Skeletal muscle tissue (tissue), 4 donors: ENCODE results near the gene ATP1B1. TPM values are rescaled to one million over a fixed set of nuclear protein-coding genes. Genes with fewer than 3 reads are reported as not detected.

ENCODE experiments used
- H3K27ac ChIP-seq: one replicate; pipeline ENCODE4 v1.7.0; 2013; ENCODE audit warnings: mild to moderate bottlenecking, low read depth, low read length, inconsistent platforms
- H3K27me3 ChIP-seq, 3 donors: one replicate each; pipeline ENCODE4 v1.7.0; 2013; ENCODE audit warnings: low read length in 3 of 3; ENCODE audit not compliant: control insufficient read depth in 3 of 3, insufficient read depth in 3 of 3
- H3K36me3 ChIP-seq, 3 donors: one replicate each; pipeline ENCODE4 v1.7.0; 2013; ENCODE audit warnings: low read length in 3 of 3; ENCODE audit not compliant: control insufficient read depth in 3 of 3, insufficient read depth in 3 of 3
- H3K4me1 ChIP-seq, 3 donors: one replicate each; pipeline ENCODE4 v1.7.0; 2013; ENCODE audit warnings: low read length in 3 of 3, mild to moderate bottlenecking in 3 of 3; ENCODE audit not compliant: control insufficient read depth in 3 of 3, insufficient read depth in 3 of 3
- H3K4me3 ChIP-seq, 3 donors: one replicate each; pipeline ENCODE4 v1.7.0; 2013; ENCODE audit warnings: low read length in 3 of 3
- H3K9ac ChIP-seq, 3 donors: one replicate each; pipeline ENCODE4 v1.7.0; 2013; ENCODE audit warnings: low read length in 3 of 3, mild to moderate bottlenecking in 3 of 3, moderate library complexity in 2 of 3, low read depth in 1 of 3
- H3K9me3 ChIP-seq, 3 donors: one replicate each; pipeline ENCODE4 v1.7.0; 2013; ENCODE audit warnings: low read length in 3 of 3; ENCODE audit not compliant: control insufficient read depth in 3 of 3
- total RNA-seq: library from RNA; depleted of rRNA; stranded (reverse); fragments of >200 nt; gene quantifications from one replicate; pipeline ENCODE4 v1.2.3, GENCODE V29; 2014
- donor health status: Osteomylitis.

Gene ATP1B1
- 16.7 TPM for total RNA-seq

DNA sequence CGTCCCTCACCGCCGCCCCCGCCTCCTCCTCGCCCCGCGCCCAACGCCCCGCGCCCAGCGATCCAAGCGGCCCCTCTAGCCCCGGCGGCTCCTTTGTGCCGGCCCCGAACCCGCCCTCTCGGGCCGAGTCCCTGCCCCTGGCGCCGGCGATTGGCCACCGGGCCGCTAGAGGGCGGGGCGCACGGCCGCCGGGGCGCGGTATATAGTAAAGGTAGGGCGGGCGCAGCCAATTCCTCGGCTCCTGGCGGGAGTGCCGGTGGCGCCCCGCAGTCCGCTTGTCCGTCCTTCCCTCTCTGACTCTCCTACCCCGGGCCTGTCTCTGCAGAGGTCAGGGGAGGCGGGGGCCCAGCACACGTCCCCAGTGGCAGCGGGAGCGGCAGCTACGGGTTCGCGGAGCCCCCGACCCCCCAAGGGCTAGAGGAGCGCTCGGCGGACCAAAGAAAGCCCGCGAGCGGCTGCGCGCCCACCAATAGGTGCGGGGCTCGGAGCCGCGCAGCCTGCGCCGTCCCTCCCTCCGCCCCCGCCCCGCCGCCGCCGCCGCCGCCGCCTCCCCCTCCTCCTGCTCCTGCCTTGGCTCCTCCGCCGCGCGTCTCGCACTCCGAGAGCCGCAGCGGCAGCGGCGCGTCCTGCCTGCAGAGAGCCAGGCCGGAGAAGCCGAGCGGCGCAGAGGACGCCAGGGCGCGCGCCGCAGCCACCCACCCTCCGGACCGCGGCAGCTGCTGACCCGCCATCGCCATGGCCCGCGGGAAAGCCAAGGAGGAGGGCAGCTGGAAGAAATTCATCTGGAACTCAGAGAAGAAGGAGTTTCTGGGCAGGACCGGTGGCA is at the start of gene ATP1B1:
Gene ATP1B1, plus strand, starts transcription at position 596 of the 826 bp plus-strand sequence. Its CDS starts 140 bp downstream, at position 736.
- peak within 1 kb of the TSS; percentile 86 for H3K27ac ChIP-seq
- H3K4me1 ChIP-seq, result peaks cover 23 to 50% (median 25%) of the 10 kb centered on the region in 3 donors
- peaks cover 0 to 18% (median 14%) of the 10 kb centered on the region in 3 donors for H3K36me3 ChIP-seq
- peak within 1 kb of the TSS; percentile 81 to 96 (median 88) for H3K4me3 ChIP-seq
- H3K9me3 ChIP-seq, result no peaks in the 10 kb centered on the region
- H3K9ac ChIP-seq, result peak within 1 kb of the TSS; percentile 90 to 95 (median 94)
- no peaks in the 10 kb centered on the region for H3K27me3 ChIP-seq

DNA sequence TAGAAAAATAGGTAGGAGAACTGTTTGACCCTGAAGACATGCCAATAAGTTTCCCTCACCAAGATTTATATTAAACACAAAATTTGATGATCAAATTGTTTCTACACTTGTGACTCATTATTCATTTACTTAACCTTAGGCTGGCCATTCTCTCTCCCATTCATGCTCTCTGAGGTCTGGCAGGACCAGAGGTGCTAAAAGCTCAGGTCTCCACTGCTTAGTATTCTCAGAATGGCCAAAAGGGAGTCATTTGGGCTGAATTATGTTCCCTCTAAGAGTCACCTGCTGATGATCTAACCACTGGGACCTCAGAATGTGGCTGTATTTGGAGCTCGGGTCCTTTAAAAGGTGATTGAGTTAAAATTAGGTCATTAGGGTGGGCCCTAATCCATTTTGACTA is 47.1 kb upstream of the ATP1B1 start:
- peak overlapping the region; percentile 21 for H3K27ac ChIP-seq
- H3K9ac ChIP-seq, result no peak overlapping the region
- no peaks in the 10 kb centered on the region for H3K36me3 ChIP-seq
- H3K27me3 ChIP-seq, result no peaks in the 10 kb centered on the region
- H3K4me3 ChIP-seq, result no peak overlapping the region
- H3K9me3 ChIP-seq, result no peaks in the 10 kb centered on the region
- H3K4me1 ChIP-seq, result peaks cover 3 to 13% (median 11%) of the 10 kb centered on the region in 3 donors

DNA sequence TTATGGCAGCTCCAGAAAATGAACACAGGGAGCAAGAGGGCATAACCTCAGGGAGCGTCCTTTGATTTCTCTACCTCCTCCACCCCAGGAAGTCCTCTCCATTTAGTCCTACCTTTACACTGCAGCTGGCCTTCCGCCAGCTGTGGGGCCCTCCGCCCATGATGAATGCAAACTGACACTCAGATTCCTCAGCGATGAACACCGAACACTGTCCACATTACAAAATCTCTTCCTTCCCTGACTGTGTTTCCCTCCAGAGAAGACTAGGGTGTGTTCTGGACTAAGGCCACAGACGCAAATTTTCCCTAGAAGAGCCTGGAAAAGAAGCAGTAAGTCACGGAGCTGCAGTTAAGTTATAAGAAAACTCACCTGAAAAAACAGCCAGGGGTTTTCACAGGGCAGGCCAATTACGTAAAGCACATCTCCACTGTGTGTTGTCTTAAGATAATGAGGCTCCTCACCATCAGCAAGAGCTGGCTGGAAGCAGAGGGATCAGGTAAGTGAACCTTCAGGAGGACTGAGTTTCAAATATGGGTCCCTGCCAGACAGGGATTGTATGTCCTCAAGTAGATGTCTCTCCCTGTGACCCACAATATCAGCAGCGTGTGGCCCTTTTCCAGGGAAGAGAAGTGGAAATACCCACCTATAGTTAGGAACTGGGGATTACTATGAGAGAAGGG is 46.3 kb upstream of the ATP1B1 start:
- Histone ChIP-seq H3K9me3 (no peaks in the 10 kb centered on the region), H3K27ac (peak overlapping the region; percentile 21), H3K9ac (no peak overlapping the region), H3K36me3 (no peaks in the 10 kb centered on the region), H3K4me3 (no peak overlapping the region), H3K4me1 (peaks cover 3 to 13% (median 11%) of the 10 kb centered on the region in 3 donors), H3K27me3 (no peaks in the 10 kb centered on the region)

DNA sequence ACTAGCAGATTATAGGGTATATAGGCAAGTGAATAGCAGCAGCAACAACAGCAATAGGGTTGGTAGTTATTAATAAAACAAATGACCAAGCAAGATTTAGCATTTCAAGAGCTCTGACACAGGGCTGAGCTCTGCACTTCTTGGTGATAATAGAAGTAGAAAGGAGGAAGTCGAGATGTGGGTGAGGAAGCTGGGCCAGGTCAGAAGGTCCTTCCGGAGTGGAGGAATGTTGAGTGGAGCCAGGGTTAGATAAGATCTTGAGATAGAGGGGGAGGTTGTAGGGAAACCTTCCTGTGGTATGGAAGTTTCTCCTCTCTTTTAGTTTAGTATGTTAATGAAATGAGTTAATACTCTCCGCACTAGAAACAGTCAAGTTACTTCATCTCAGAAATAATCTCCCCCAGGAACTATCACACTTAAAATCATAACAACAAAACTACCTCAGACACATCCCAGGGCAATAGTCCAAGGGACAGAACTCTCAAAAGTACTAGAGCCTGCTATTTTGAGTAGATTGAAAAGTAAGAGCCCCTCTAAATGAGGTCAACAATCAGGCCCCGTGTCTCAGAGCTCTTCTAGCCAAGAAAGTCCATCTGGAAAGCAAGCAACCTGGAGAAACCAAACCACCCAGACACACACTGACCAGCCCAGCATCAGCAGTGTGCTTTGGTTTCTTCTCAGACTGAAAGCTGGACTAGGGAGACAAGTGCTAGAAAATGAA is 45.4 kb upstream of the ATP1B1 start:
- no peak overlapping the region for H3K9ac ChIP-seq
- H3K27me3 ChIP-seq, result no peaks in the 10 kb centered on the region
- H3K9me3 ChIP-seq, result peaks cover 0 to under 1% (median 0%) of the 10 kb centered on the region in 3 donors
- no peak overlapping the region for H3K4me3 ChIP-seq
- H3K4me1 ChIP-seq, result peaks cover 3 to 13% (median 11%) of the 10 kb centered on the region in 3 donors
- peak overlapping the region; percentile 31 for H3K27ac ChIP-seq
- H3K36me3 ChIP-seq, result no peaks in the 10 kb centered on the region

DNA sequence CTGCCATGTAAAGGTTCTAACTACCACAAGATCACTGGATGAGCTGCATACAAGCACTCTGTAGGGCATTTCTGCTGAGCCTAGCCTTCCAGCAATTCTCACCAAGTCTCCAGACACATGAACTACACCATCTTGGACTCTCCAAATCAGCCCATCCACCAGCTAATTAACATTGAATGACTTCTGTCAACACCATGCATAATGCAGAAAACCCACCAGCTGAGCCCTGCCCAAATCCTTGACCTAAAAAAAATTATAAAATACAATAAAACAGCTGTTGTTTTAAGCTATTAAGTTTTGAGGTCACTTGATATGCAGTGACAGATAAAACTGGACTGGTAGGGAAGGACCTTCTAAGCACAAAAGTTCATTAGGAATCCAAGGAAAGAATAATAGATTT is 44.3 kb upstream of the ATP1B1 start:
- peaks cover 0 to 4% (median 0%) of the 10 kb centered on the region in 3 donors for H3K9me3 ChIP-seq
- peaks cover 3 to 13% (median 11%) of the 10 kb centered on the region in 3 donors for H3K4me1 ChIP-seq
- no peak overlapping the region for H3K4me3 ChIP-seq
- H3K27me3 ChIP-seq, result no peaks in the 10 kb centered on the region
- no peaks in the 10 kb centered on the region for H3K36me3 ChIP-seq
- H3K27ac ChIP-seq, result no peak overlapping the region
- no peak overlapping the region for H3K9ac ChIP-seq

DNA sequence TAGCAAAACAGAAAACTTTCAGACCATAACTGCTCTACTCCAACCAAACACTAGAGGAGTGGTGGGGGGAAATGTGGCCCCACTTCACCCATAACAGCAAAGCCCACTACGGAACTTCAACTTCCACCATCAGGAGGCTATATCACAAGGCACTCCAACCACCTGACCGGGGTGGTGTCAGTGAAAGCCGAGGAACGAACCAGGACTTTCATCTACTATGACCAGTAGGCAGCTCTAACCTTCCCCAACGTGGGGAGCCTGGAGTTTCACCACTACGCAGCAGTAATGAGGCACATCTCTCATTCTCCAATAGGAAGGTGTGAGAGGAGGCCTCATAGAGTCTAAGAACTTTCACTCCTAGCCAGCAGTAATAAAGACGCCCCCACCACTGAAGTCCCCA is 42.4 kb upstream of the ATP1B1 start:
- Histone ChIP-seq H3K9me3 (peaks cover 0 to 5% (median 0%) of the 10 kb centered on the region in 3 donors), H3K4me1 (peaks cover 3 to 13% (median 11%) of the 10 kb centered on the region in 3 donors), H3K9ac (no peak overlapping the region), H3K27me3 (no peaks in the 10 kb centered on the region), H3K4me3 (no peak overlapping the region), H3K27ac (no peak overlapping the region), H3K36me3 (no peaks in the 10 kb centered on the region)

DNA sequence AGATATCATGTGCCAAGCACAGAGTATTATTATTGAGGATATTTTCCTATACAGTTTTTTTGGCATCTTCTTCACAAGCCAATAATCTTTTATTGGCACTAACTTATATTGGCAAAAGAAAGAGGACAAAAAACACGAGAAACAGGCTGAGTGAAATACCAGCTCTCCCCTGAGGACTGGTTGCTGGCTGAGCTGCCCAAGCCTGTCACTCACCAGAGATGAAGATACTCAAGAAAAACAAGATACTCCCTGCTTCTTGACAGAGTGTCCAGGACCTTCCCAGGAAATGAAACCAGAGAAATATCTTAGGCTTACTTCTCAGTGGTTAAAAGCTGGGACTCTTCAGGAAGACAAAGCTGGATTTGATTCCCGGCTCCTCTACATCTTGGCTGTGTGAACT is 35.9 kb upstream of the ATP1B1 start:
- Histone ChIP-seq H3K9me3 (peaks cover 0 to 5% (median 0%) of the 10 kb centered on the region in 3 donors), H3K4me1 (no peaks in the 10 kb centered on the region), H3K27ac (no peak overlapping the region), H3K9ac (no peak overlapping the region), H3K27me3 (no peaks in the 10 kb centered on the region), H3K4me3 (no peak overlapping the region), H3K36me3 (no peaks in the 10 kb centered on the region)

DNA sequence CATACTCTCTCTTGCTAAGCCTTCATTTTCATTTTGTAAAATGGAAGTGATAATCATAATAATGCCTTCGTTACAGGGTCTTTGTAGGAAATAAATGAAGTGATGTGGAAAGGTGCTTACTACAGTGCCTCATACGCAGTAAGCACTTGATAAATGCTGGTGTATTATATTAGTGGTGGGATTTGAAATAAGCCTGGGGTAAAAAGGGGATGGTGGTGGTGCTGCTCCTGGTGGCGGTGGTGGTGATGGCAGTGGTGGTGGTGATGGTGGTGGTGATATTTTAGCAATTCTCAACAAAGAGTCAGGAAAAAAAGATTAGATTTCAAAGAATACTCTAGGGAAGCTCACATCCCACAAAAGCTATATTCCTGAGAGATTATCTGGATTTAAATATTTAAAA is 35.5 kb upstream of the ATP1B1 start:
- peaks cover 0 to 5% (median 0%) of the 10 kb centered on the region in 3 donors for H3K9me3 ChIP-seq
- no peak overlapping the region for H3K4me3 ChIP-seq
- no peaks in the 10 kb centered on the region for H3K4me1 ChIP-seq
- no peaks in the 10 kb centered on the region for H3K27me3 ChIP-seq
- H3K27ac ChIP-seq, result no peak overlapping the region
- H3K36me3 ChIP-seq, result no peaks in the 10 kb centered on the region
- H3K9ac ChIP-seq, result no peak overlapping the region

DNA sequence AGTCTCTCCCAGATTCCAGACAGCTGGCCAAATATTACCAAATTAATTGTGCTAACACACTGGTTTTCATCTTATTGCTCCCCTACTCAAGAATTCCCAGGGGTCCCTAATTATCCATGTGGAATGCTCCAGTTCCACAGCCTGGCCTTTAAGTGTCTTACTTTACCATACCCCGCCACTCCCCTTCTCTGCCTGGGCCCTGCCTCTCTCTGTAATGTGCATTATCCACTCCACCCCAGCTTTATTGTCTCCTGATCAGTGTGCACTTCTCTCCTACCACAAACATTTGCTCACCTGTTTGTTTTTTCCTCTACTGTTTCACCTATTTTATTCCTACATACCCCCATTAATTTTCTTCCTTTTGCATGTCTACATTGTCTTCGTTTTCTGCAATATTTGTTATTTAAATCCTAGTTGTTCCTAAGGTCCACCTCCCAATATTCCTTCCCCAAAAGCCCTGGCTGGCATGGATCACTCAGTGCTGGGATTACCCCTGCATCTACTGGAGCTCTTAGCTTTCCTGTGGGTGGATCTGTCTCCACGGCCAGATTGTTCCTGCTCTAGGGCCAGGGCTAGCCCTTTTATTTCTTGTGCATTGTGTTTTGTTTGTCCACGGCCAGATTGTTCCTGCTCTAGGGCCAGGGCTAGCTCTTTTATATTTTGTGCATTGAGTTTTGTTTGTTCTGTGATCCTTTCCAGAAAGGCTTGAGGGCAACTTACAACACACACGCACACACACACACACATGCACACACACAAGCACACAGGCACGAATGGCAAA is 33.4 kb upstream of the ATP1B1 start:
- Histone ChIP-seq H3K9ac (no peak overlapping the region), H3K27ac (no peak overlapping the region), H3K36me3 (no peaks in the 10 kb centered on the region), H3K27me3 (no peaks in the 10 kb centered on the region), H3K4me3 (no peak overlapping the region), H3K4me1 (no peaks in the 10 kb centered on the region), H3K9me3 (no peaks in the 10 kb centered on the region)
